Endothelial cell of umbilical vein (primary cell): ENCODE results near the gene PHTF1. TPM values are rescaled to one million over a fixed set of nuclear protein-coding genes. Genes with fewer than 3 reads are reported as not detected.

Source experiments
- BruUV-seq: library from RNA; stranded (reverse); fragments of 400-500 nt; replicated peaks from 2 replicates; lab custom pipeline; 2021; lab: Mats Ljungman, UMichigan
- CTCF ChIA-PET: fragments of 300-600, 350-600 bp; sonication (Branson Sonifier 250); formaldehyde crosslinking; loops from one replicate; lab custom pipeline; 2021; ENCODE audit warnings: antibody characterized with exemption, inconsistent platforms; lab: Charles Lee
- POLR2A ChIA-PET: fragments of 300-600, 350-600 bp; sonication (Branson Sonifier 250); formaldehyde crosslinking; loops from one replicate; lab custom pipeline; 2021; ENCODE audit warnings: antibody characterized with exemption, inconsistent platforms; lab: Charles Lee
- DNase-seq: peaks from one replicate; pipeline ENCODE4 v3.0.0-alpha.2; 2011; ENCODE audit warnings: low read depth, low spot score
- FAIRE-seq: peaks from 2 replicates; lab custom pipeline; 2011; peaks lifted over from hg19 to GRCh38; lab: Jason Lieb, UNC
- H2AFZ ChIP-seq: 2 replicates; pipeline ENCODE4 v1.6.0; 2012; ENCODE audit warnings: low read depth, low read length, control low read depth, inconsistent platforms
- H3K27ac ChIP-seq: 2 replicates; pipeline ENCODE4 v1.5.1; 2011; ENCODE audit warnings: low read depth, mild to moderate bottlenecking, control low read depth, low read length, moderate library complexity; ENCODE audit not compliant: insufficient read depth
- H3K27me3 ChIP-seq, 2 experiments: 2 replicates each; pipeline versions ENCODE4 v1.6.0 to v1.6.1; 2011; ENCODE audit warnings: low read length in 2 of 2, mixed read lengths in 1 of 2; ENCODE audit not compliant: control insufficient read depth in 2 of 2, insufficient read depth in 2 of 2
- H3K36me3 ChIP-seq, 2 experiments: 2 replicates in 1 of 2; 3 replicates in 1 of 2; pipeline ENCODE4 v1.5.1; 2011; ENCODE audit warnings: low read length in 2 of 2, mild to moderate bottlenecking in 1 of 2, moderate library complexity in 1 of 2; ENCODE audit not compliant: control insufficient read depth in 2 of 2, insufficient read depth in 2 of 2; ENCODE audit errors: extremely low read depth in 1 of 2
- H3K4me1 ChIP-seq: 3 replicates; pipeline ENCODE4 v1.5.1; 2011; ENCODE audit warnings: mild to moderate bottlenecking, low read length; ENCODE audit not compliant: control insufficient read depth, insufficient read depth; ENCODE audit errors: extremely low read depth
- H3K4me2 ChIP-seq: 2 replicates; pipeline ENCODE4 v1.6.1; 2011; ENCODE audit warnings: low read length, control low read depth, mixed read lengths; ENCODE audit not compliant: insufficient read depth
- H3K4me3 ChIP-seq, 3 experiments: fragments of 200-600 bp in 1 of 3; sonication (generic), shearing (Covaris generic) in 1 of 3; replicated peaks in 1 of 3; 2 replicates each; pipeline ENCODE4 v1.5.1; 2011 to 2016; ENCODE audit warnings: control low read depth in 3 of 3, low read length in 3 of 3, mild to moderate bottlenecking in 2 of 3, inconsistent platforms in 1 of 3, low read depth in 1 of 3, moderate library complexity in 1 of 3; ENCODE audit not compliant: insufficient read depth in 1 of 3
- H3K79me2 ChIP-seq: 2 replicates; pipeline ENCODE4 v1.6.0; 2012; ENCODE audit warnings: low read length, inconsistent platforms; ENCODE audit not compliant: control insufficient read depth, insufficient read depth
- H3K9ac ChIP-seq: replicated peaks from 2 replicates; pipeline ENCODE3; 2011; ENCODE audit warnings: low read length, control low read depth; ENCODE audit not compliant: insufficient read depth; ENCODE audit errors: extremely low read depth
- H3K9me1 ChIP-seq: replicated peaks from 3 replicates; pipeline ENCODE4 v1.6.0; 2011; ENCODE audit warnings: mild to moderate bottlenecking, low read length; ENCODE audit not compliant: control insufficient read depth, insufficient read depth; ENCODE audit errors: extremely low read depth
- H3K9me3 ChIP-seq: replicated peaks from 2 replicates; pipeline ENCODE4 v1.5.1; 2012; ENCODE audit warnings: low read length, inconsistent platforms; ENCODE audit not compliant: control insufficient read depth, insufficient read depth
- H4K20me1 ChIP-seq: replicated peaks from 2 replicates; pipeline ENCODE3; 2011; ENCODE audit warnings: mild to moderate bottlenecking, low read length; ENCODE audit not compliant: control insufficient read depth, insufficient read depth; ENCODE audit errors: extremely low read depth
- CTCF ChIP-seq, 2 donors: IDR thresholded peaks; 1 replicate in 1 of 2; 2 replicates in 1 of 2; pipeline ENCODE4 v1.5.1; 2011; ENCODE audit warnings: low read length in 2 of 2, mild to moderate bottlenecking in 2 of 2, moderate library complexity in 2 of 2, control low read depth in 1 of 2, inconsistent platforms in 1 of 2, low read depth in 1 of 2; ENCODE audit not compliant: insufficient read depth in 1 of 2; ENCODE audit errors: extremely low read depth in 1 of 2
- EZH2 ChIP-seq: IDR thresholded peaks from 2 replicates; pipeline ENCODE4 v1.6.1; 2012; ENCODE audit warnings: borderline replicate concordance, low read depth, mild to moderate bottlenecking, moderate library complexity, low read length, inconsistent platforms; ENCODE audit not compliant: severe bottlenecking
- FOS ChIP-seq: IDR thresholded peaks from 2 replicates; pipeline ENCODE4 v1.6.1; 2011; ENCODE audit warnings: mild to moderate bottlenecking, low read length, moderate library complexity, borderline replicate concordance; ENCODE audit not compliant: insufficient read depth
- GATA2 ChIP-seq: IDR thresholded peaks from 2 replicates; pipeline ENCODE4 v1.7.0; 2011; ENCODE audit warnings: low read depth, mild to moderate bottlenecking, moderate library complexity, mixed read lengths, low read length; ENCODE audit not compliant: insufficient read length, insufficient read depth
- JUN ChIP-seq: IDR thresholded peaks from 2 replicates; pipeline ENCODE4 v1.6.1; 2011; ENCODE audit warnings: borderline replicate concordance, low read depth; ENCODE audit not compliant: insufficient read length, insufficient read depth
- MAX ChIP-seq: IDR thresholded peaks from 2 replicates; pipeline ENCODE4 v1.6.1; 2011; ENCODE audit not compliant: insufficient read depth, insufficient read length
- MYC ChIP-seq: IDR thresholded peaks from one replicate; pipeline ENCODE4 v1.6.1; 2011; ENCODE audit warnings: mild to moderate bottlenecking, low read depth, low read length
- POLR2A ChIP-seq: IDR thresholded peaks from 2 replicates; pipeline ENCODE4 v1.6.1; 2012; ENCODE audit warnings: low read depth, mild to moderate bottlenecking, control low read depth, low read length
- POLR2AphosphoS5 ChIP-seq: IDR thresholded peaks from 2 replicates; pipeline ENCODE4 v1.6.1; 2012; ENCODE audit warnings: low read depth, mild to moderate bottlenecking, control low read depth, low read length, moderate library complexity; ENCODE audit not compliant: insufficient read depth
- dilution Hi-C: fragments of 300-500 bp; cut with MboI; formaldehyde crosslinking; loops from one replicate; pipeline ENCODE4 v1.15.0; 2019; ENCODE audit warnings: low sequenced_read_pairs; ENCODE audit not compliant: extremely low pct_ligation_motif_present
- intact Hi-C: fragments of 100-400 bp; cut with micrococcal nuclease; formaldehyde crosslinking; loops from one replicate; pipeline ENCODE4 v1.10.0; 2022
- polyA plus RNA-seq, 4 experiments: library from polyadenylated mRNA; depleted of rRNA in 3 of 4; stranded (reverse) in 3 of 4; unstranded in 1 of 4; fragments of >200 nt; gene quantifications; 2 replicates each; pipeline versions ENCODE4 v1.2.1 to v1.2.3, GENCODE V29; 2011 to 2012; ENCODE audit warnings: missing spikeins in 1 of 4
- total RNA-seq: library from RNA; stranded (reverse); gene quantifications from 2 replicates; pipeline ENCODE4 v1.2.3, GENCODE V29; 2021

The PHTF1 gene
- total and polyA plus RNA-seq, 2 donors (not counting 3 experiments of a cell fraction or from before 2014, with no cell fraction given) = 26.3 to 62.6 TPM

GRCh38 chr1:113749402-113749801 is 9.9 kb downstream of the PHTF1 start:
- no peak for TF ChIP-seq JUN
- no peak for TF ChIP-seq MYC
- no peak for TF ChIP-seq EZH2
- CTCF ChIA-PET = no interaction called here

GRCh38 chr1:113747376-113747775 is 11.9 kb downstream of the PHTF1 start:
- Histone ChIP-seq H3K4me2 (no peak overlapping the region), H3K79me2 (peaks cover 13% of the 10 kb centered on the region), H3K27ac (no peak overlapping the region), H3K36me3 (peaks cover 5 to 17% of the 10 kb centered on the region in 2 experiments), H3K9me3 (no peaks in the 10 kb centered on the region), H3K27me3 (no peaks in the 10 kb centered on the region), H2AFZ (no peak overlapping the region), H3K4me1 (no peaks in the 10 kb centered on the region), H3K4me3 (no peak overlapping the region), H3K9ac (no peak overlapping the region), H3K9me1 (no peaks in the 10 kb centered on the region), H4K20me1 (no peaks in the 10 kb centered on the region)
- TF ChIP-seq MYC (no peak), GATA2 (no peak), MAX (no peak), FOS (no peak), POLR2A (no peak), CTCF (IDR thresholded peaks at IDR 0.05; ENCODE audit: extremely low read depth in 1 of 2, insufficient read depth in 1 of 2, low read depth in 1 of 2, low read length in 2 of 2) (no peak), POLR2AphosphoS5 (no peak), JUN (no peak), EZH2 (no peak)
- ChIA-PET CTCF (no interaction called here), POLR2A (no interaction called here)
- no TSS peak for BruUV-seq
- dilution Hi-C loops = loop anchor here (10.0 kb wide), 1 partner anchor 207 kb away; no protein-coding TSS in a partner anchor
- DNase-seq = no peak
- intact Hi-C loops = no loop called here
- no peak for FAIRE-seq

More at GRCh38 chr1:113749402-113749801, 9.9 kb downstream of the PHTF1 start:
- Histone ChIP-seq H3K36me3 (peaks cover 2 to 16% of the 10 kb centered on the region in 2 experiments), H3K9me1 (no peaks in the 10 kb centered on the region), H3K27me3 (no peaks in the 10 kb centered on the region), H3K4me3 (no peak overlapping the region), H3K27ac (no peak overlapping the region), H3K4me1 (no peaks in the 10 kb centered on the region), H3K9me3 (no peaks in the 10 kb centered on the region), H3K79me2 (peaks cover 12% of the 10 kb centered on the region), H3K9ac (no peak overlapping the region), H3K4me2 (no peak overlapping the region), H2AFZ (no peak overlapping the region), H4K20me1 (no peaks in the 10 kb centered on the region)
- intact Hi-C loops = no loop called here
- POLR2A ChIA-PET = no interaction called here
- BruUV-seq = no TSS peak
- FAIRE-seq (no peak), DNase-seq (no peak)
- dilution Hi-C loops = loop anchor here (10.0 kb wide), 1 partner anchor 205 kb away; no protein-coding TSS in a partner anchor
